Fibroblast of gingiva (primary cell): ENCODE measurements around the gene TBC1D22B.

ENCODE experiments used
- DNase-seq: peaks from one replicate; pipeline ENCODE4 v3.0.0-alpha.2; 2011; ENCODE audit warnings: low read depth

The TBC1D22B gene

GRCh38 chr6:37239950-37240713 lies 17.4 kb upstream of the TBC1D22B start:
- DNase-seq, result peak; percentile 84

- no peak for DNase-seq
Observed at GRCh38 chr6:37241131-37241530, 16.4 kb upstream of the TBC1D22B start.

GRCh38 chr6:37241775-37242428 lies 15.7 kb upstream of the TBC1D22B start:
- DNase-seq, result no peak

- DNase-seq, result peak; percentile 92
Observed at GRCh38 chr6:37242429-37243052, 15.0 kb upstream of the TBC1D22B start.

GRCh38 chr6:37243131-37243815 lies 14.3 kb upstream of the TBC1D22B start:
- DNase-seq, result no peak

GRCh38 chr6:37243816-37244370 lies 13.7 kb upstream of the TBC1D22B start:
- peak; percentile 32 for DNase-seq

GRCh38 chr6:37244430-37245310 lies 12.9 kb upstream of the TBC1D22B start:
- peak; percentile 100 for DNase-seq

GRCh38 chr6:37251211-37251780 lies 6.3 kb upstream of the TBC1D22B start:
- peak; percentile 23 for DNase-seq

GRCh38 chr6:37253486-37254007 lies 4.0 kb upstream of the TBC1D22B start:
- no peak for DNase-seq

GRCh38 chr6:37254881-37255280 lies 2.7 kb upstream of the TBC1D22B start:
- no peak for DNase-seq

GRCh38 chr6:37256692-37257319 lies 766 bp upstream of the TBC1D22B start:
- DNase-seq, result peak; percentile 54

- DNase-seq, result no peak
Observed at GRCh38 chr6:37257320-37257633, 295 bp upstream of the TBC1D22B start.

GRCh38 chr6:37258405-37259105 lies 983 bp downstream of the TBC1D22B start:
- DNase-seq, result no peak

- DNase-seq, result no peak
Observed at GRCh38 chr6:37259191-37259590, 1.6 kb downstream of the TBC1D22B start.

- no peak for DNase-seq
Observed at GRCh38 chr6:37260040-37260439, 2.5 kb downstream of the TBC1D22B start.

GRCh38 chr6:37260444-37260843 lies 2.9 kb downstream of the TBC1D22B start:
- no peak for DNase-seq

- DNase-seq, result no peak
Observed at GRCh38 chr6:37261198-37261597, 3.6 kb downstream of the TBC1D22B start.

- no peak for DNase-seq
Observed at GRCh38 chr6:37262446-37263026, 5.0 kb downstream of the TBC1D22B start.

GRCh38 chr6:37265001-37265400 lies 7.4 kb downstream of the TBC1D22B start:
- no peak for DNase-seq
